GM12872 (cell line): ENCODE data around the gene DAPK2.

Experiments used
- TF ChIP-seq, protein P1 (sequence below): IDR thresholded peaks from 3 replicates; pipeline ENCODE4 v1.5.1; 2011; ENCODE audit warnings: low read depth, mild to moderate bottlenecking, low read length, moderate library complexity; ENCODE audit not compliant: insufficient read depth

DAPK2 gene

GRCh38 chr15:63945838-63946298, 100.4 kb downstream of the DAPK2 start:
- TF ChIP-seq, protein P1, sequence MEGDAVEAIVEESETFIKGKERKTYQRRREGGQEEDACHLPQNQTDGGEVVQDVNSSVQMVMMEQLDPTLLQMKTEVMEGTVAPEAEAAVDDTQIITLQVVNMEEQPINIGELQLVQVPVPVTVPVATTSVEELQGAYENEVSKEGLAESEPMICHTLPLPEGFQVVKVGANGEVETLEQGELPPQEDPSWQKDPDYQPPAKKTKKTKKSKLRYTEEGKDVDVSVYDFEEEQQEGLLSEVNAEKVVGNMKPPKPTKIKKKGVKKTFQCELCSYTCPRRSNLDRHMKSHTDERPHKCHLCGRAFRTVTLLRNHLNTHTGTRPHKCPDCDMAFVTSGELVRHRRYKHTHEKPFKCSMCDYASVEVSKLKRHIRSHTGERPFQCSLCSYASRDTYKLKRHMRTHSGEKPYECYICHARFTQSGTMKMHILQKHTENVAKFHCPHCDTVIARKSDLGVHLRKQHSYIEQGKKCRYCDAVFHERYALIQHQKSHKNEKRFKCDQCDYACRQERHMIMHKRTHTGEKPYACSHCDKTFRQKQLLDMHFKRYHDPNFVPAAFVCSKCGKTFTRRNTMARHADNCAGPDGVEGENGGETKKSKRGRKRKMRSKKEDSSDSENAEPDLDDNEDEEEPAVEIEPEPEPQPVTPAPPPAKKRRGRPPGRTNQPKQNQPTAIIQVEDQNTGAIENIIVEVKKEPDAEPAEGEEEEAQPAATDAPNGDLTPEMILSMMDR = no peak

GRCh38 chr15:63945007-63945788, 101.1 kb downstream of the DAPK2 start:
- TF ChIP-seq, protein P1 = peak; percentile 96

GRCh38 chr15:63944681-63944955, 101.7 kb downstream of the DAPK2 start:
- TF ChIP-seq, protein P1 = no peak

GRCh38 chr15:63943829-63944680, 102.2 kb downstream of the DAPK2 start:
- TF ChIP-seq, protein P1 = no peak

- TF ChIP-seq, protein P1 = no peak
Measured at GRCh38 chr15:63942486-63943365, 103.6 kb downstream of the DAPK2 start.

DNA sequence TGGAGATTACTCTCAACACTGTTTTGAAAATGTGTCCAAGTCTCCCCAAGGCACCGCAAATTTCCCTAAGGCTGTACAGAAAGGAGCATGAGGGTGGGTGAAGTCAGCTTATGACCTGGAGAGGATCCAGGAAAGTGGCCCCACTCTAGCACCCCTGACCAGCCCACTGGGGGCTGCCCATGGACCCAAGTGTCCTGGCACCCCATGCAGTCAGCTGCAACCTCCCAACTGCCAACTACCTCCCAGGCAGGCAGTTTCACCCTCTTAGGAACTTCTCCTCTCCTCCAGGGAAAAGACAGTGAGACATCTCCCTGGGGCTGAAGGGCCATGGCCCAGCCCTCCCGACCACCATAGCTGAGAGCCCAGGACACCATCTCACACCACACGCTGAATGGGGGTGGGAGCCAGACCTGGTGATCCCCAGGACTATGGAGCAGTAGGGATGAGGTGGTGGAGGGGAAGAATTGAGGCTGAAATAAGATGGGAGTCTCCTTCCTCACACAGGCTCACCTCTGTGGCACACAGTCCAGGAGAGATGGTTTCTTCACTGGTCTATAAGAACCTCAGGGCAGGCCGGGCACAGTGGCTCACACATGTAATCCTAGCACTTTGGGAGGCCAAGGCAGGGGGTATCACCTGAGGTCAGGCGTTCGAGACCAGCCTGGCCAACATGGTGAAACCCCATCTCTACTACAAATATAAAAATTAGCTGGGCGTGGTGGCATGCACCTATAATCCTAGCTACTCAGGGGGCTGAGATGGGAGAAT, 104.4 kb downstream of the DAPK2 start:
- TF ChIP-seq, protein P1 = no peak
